ENCODE measurements around the gene CPSF4L. TPM values are rescaled to one million over a fixed set of nuclear protein-coding genes. Genes with fewer than 3 reads are reported as not detected.

Gene CPSF4L
- total and polyA plus RNA-seq, 2 of the 13 experiments (the other 11 are each of a cell fraction or from before 2014, with no cell fraction given), result 0.73 to 1.6 TPM

- ATAC-seq (no peak), FAIRE-seq (no peak), DNase-seq (ENCODE audit: low spot score) (no peak)
- TF ChIP-seq YEATS2 (CRISPR knock-in tag; IDR thresholded peaks at IDR 0.05; ENCODE audit: borderline replicate concordance), result no peak
- no peak for TF ChIP-seq ZBTB34 (CRISPR knock-in tag; IDR thresholded peaks at IDR 0.05)
- no peak for TF ChIP-seq SAFB2 (CRISPR knock-in tag; IDR thresholded peaks at IDR 0.05; ENCODE audit: borderline replicate concordance, low read depth)
- no peak for TF ChIP-seq ZNF256 (CRISPR knock-in tag; conservative IDR thresholded peaks at IDR 0.05)
- TF ChIP-seq ZNF598 (CRISPR knock-in tag; IDR thresholded peaks at IDR 0.05; ENCODE audit: borderline replicate concordance), result no peak
- no peak for TF ChIP-seq TBP (CRISPR knock-in tag; IDR thresholded peaks at IDR 0.05)
- TF ChIP-seq NCOA1 (CRISPR knock-in tag; IDR thresholded peaks at IDR 0.05), result no peak
- TF ChIP-seq REST (IDR thresholded peaks at IDR 0.05; ENCODE audit: borderline replicate concordance in 1 of 2, low read depth in 1 of 2, low read length in 2 of 2), result no peak
- TF ChIP-seq ZNF678 (CRISPR knock-in tag; IDR thresholded peaks at IDR 0.05), result no peak
- TF ChIP-seq PPARG (CRISPR knock-in tag; conservative IDR thresholded peaks at IDR 0.05), result no peak
- no peak for TF ChIP-seq SMARCE1 (IDR thresholded peaks at IDR 0.05; ENCODE audit: borderline replicate concordance)
- Histone ChIP-seq H3K36me3 (replicated peaks in 1 of 2; ENCODE audit: control insufficient read depth in 1 of 2, insufficient read depth in 2 of 2, low read length in 2 of 2) (peaks cover 4 to 6% of the 10 kb centered on the region in 2 experiments; a peak in 3 of 5 replicates), H3K79me2 (ENCODE audit: insufficient read depth, low read length) (no peaks in the 10 kb centered on the region), H3K4me2 (ENCODE audit: low read depth, low read length) (no peak overlapping the region), H2AFZ (ENCODE audit: low read length) (no peak overlapping the region), H3K9me3 (ENCODE audit: low read length) (no peaks in the 10 kb centered on the region), H3K9ac (ENCODE audit: insufficient read depth, low read depth, low read length) (no peak overlapping the region), H3K27ac (ENCODE audit: extremely low read length, insufficient read depth, low read length) (no peak overlapping the region), H3K4me1 (ENCODE audit: insufficient read depth, low read length) (peaks cover 18% of the 10 kb centered on the region), H3K27me3 (ENCODE audit: control insufficient read depth in 1 of 2, insufficient read depth in 2 of 2, low read length in 2 of 2) (no peaks in the 10 kb centered on the region), H4K20me1 (ENCODE audit: insufficient read depth, low read length) (no peaks in the 10 kb centered on the region), H3K4me3 (replicated peaks in 1 of 3; ENCODE audit: insufficient read depth in 1 of 3, low read depth in 2 of 3, low read length in 3 of 3) (no peak overlapping the region)
- ChIA-PET POLR2A (interaction anchor here (0.9 to 1.3 kb wide), 2 partner anchors 56 to 118 kb away, joined by 3 to 5 read pairs; no protein-coding TSS in a partner anchor), CTCF (ENCODE audit: low intra/inter-chr PET ratio, low total read pairs) (no interaction called here)
- intact Hi-C loops (cut with micrococcal nuclease; ENCODE audit: unreplicated experiment), result no loop called here
- WGBS (ENCODE audit: low lambda C conversion rate), result 90% methylated on average over 8 of the region's 8 CpGs
- BruUV-seq (replicated peaks), result no TSS peak
- in situ Hi-C loops (cut with HindIII; ENCODE audit: extremely low pct_ligation_motif_present, low pct_unique_long_range_greater_than_20kb), result no loop called here
These were observed 9.8 kb downstream of the CPSF4L start for GRCh38 chr17:73251871-73252270.

All from HepG2 (cell line).